Fibroblast of pulmonary artery (primary cell): ENCODE measurements around the gene MFSD12.

Experiments
- DNase-seq: peaks from one replicate; pipeline ENCODE4 v3.0.0-alpha.2; 2010; ENCODE audit warnings: low read depth
- H3K4me3 ChIP-seq: replicated peaks from 2 replicates; pipeline ENCODE4 v1.5.1; 2011; ENCODE audit warnings: low read depth, mild to moderate bottlenecking, control low read depth, low read length, moderate library complexity
- CTCF ChIP-seq: IDR thresholded peaks from 2 replicates; pipeline ENCODE4 v1.5.1; 2011; ENCODE audit warnings: mild to moderate bottlenecking, control low read depth, low read length, inconsistent platforms; ENCODE audit errors: missing control alignments

Gene MFSD12

GRCh38 chr19:3557461-3558248 is at the start of gene MFSD12:
Gene MFSD12, minus strand, starts transcription at chr19:3557586. Its CDS starts 183 bp downstream, at chr19:3557403.
- H3K4me3 ChIP-seq: peak within 1 kb of the TSS; percentile 70
- no peak for TF ChIP-seq CTCF
- DNase-seq: peak; percentile 90

DNA sequence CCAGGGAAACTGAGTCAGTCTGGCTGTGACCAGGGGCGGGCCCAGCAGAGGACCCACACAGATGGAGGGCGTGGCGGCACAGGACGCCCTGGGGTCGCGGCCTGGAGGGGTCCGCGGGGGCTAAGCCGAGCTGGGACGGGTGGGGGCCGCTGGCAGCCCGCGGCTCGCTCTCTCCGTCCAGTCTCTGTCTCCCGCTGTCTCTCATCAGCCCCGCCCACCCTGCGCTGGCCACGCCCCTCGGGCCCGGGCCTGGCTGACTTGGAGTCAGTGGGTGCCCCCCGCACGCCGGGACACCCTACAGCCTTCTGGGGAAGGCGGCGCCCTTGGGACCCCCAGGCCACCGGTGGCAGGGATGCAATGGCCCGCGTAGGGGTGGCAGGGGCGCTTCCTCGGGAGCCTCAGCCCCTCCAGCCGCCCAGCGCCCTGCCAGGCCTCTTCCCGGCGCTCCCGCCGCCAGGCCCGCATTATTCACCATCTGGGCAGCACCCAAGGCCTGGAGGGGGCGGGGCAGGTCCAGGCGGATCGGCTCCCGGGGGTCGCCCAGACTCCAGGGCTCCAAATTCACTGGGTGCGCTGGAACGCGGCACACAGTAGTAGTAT is 49.4 kb upstream of the MFSD12 start, which contains the start of gene TBXA2R:
Gene TBXA2R, minus strand, starts transcription at position 186 of the 600 bp plus-strand sequence. CDS start 6,241 bp downstream, outside the sequence.
- no peak for TF ChIP-seq CTCF
- DNase-seq: peak; percentile 57
- peak within 1 kb of the TSS; percentile 58 for H3K4me3 ChIP-seq

GRCh38 chr19:3606174-3606689 is 48.8 kb upstream of the MFSD12 start:
- no peak for DNase-seq
- H3K4me3 ChIP-seq: peak overlapping the region; percentile 58
- TF ChIP-seq CTCF: no peak

GRCh38 chr19:3605770-3606169 is 48.4 kb upstream of the MFSD12 start:
- TF ChIP-seq CTCF: no peak
- H3K4me3 ChIP-seq: peak overlapping the region; percentile 58
- DNase-seq: no peak

- no peak for TF ChIP-seq CTCF
- no peak for DNase-seq
- no peak overlapping the region for H3K4me3 ChIP-seq
Measured at GRCh38 chr19:3605361-3605760, 48.0 kb upstream of the MFSD12 start.

DNA sequence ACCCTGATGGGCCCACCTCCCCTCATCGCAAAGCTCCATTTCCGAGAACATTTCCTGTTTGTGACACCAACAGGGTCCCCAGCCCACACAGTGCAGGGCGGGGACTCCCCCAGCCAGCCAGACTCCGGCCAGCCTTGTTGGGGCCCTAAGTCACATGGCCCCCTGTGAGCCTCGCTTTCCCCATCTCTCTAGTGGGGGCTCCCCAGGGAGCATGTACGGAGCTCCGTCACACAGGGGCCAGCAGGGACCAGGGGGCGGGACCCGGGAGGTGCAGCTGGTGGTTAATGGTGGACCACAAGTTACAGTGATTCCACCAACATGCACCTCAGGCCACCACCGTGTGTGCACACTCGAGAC is 47.6 kb upstream of the MFSD12 start:
- DNase-seq: no peak
- no peak for TF ChIP-seq CTCF
- no peak overlapping the region for H3K4me3 ChIP-seq
